ENCODE results near the gene SH3BP5. TPM values are rescaled to one million over a fixed set of nuclear protein-coding genes. Genes with fewer than 3 reads are reported as not detected.

Gene SH3BP5
- polyA plus RNA-seq, 1 of the 3 experiments (the other 2 are of a cell fraction), result 29.5 TPM

- TF ChIP-seq POLR2AphosphoS5 (IDR thresholded peaks at IDR 0.05; ENCODE audit: low read depth, low read length) (no peak), FOSL2 (IDR thresholded peaks at IDR 0.05; ENCODE audit: borderline replicate concordance, low read depth) (no peak), SIN3A (IDR thresholded peaks at IDR 0.05; ENCODE audit: borderline replicate concordance, low read depth, low read length) (no peak), RAD21 (IDR thresholded peaks at IDR 0.05; ENCODE audit: low read length) (no peak), TCF12 (IDR thresholded peaks at IDR 0.05) (no peak), RXRA (IDR thresholded peaks at IDR 0.05; ENCODE audit: borderline replicate concordance, low read depth) (no peak), CHD2 (IDR thresholded peaks at IDR 0.05; ENCODE audit: low read length, partially characterized antibody) (no peak), FOXM1 (IDR thresholded peaks at IDR 0.05; ENCODE audit: low read depth) (no peak), NRF1 (IDR thresholded peaks at IDR 0.05; ENCODE audit: low read depth, low read length) (no peak), GABPA (IDR thresholded peaks at IDR 0.05; ENCODE audit: low read depth) (no peak)
- Histone ChIP-seq H2AFZ (ENCODE audit: low read depth) (no peak overlapping the region), H3K4me3 (ENCODE audit: low read depth in 2 of 2, low read length in 1 of 2) (no peak overlapping the region), H3K4me2 (no peak overlapping the region), H3K4me1 (ENCODE audit: control insufficient read depth in 1 of 2, insufficient read depth in 2 of 2, low read depth in 1 of 2, low read length in 1 of 2) (peaks cover 0 to 6% of the 10 kb centered on the region in 2 experiments; a peak in 1 of 4 replicates), H3K27ac (ENCODE audit: low read depth in 2 of 2, low read length in 1 of 2) (no peak overlapping the region), H3K79me2 (ENCODE audit: insufficient read depth) (no peaks in the 10 kb centered on the region), H4K20me1 (ENCODE audit: insufficient read depth) (no peaks in the 10 kb centered on the region), H3K9me2 (no peaks in the 10 kb centered on the region), H3K27me3 (ENCODE audit: insufficient read depth) (no peaks in the 10 kb centered on the region), H3K36me3 (replicated peaks in 1 of 2; ENCODE audit: control insufficient read depth in 1 of 2, insufficient read depth in 2 of 2, low read length in 1 of 2) (peaks cover 5 to 11% of the 10 kb centered on the region in 2 experiments), H3K9ac (no peak overlapping the region), H3K9me3 (no peaks in the 10 kb centered on the region), H3F3A (replicated peaks; ENCODE audit: insufficient read depth) (no peaks in the 10 kb centered on the region)
- POLR2A ChIA-PET, result no interaction called here
- no peak for DNase-seq
- CTCF ChIA-PET, result no interaction called here
- WGBS (ENCODE audit: low lambda C conversion rate), result 71% methylated on average over 3 of the region's 3 CpGs
These were observed 33.9 kb downstream of the SH3BP5 start for GRCh38 chr3:15298504-15298903.

- ChIA-PET POLR2A (no interaction called here), CTCF (interaction anchor here (0.9 kb wide), 2 partner anchors 30 to 259 kb away, joined by 3 to 5 read pairs; no protein-coding TSS in a partner anchor)
- TF ChIP-seq FOSL2 (IDR thresholded peaks at IDR 0.05; ENCODE audit: borderline replicate concordance, low read depth), result no peak
- no peak for TF ChIP-seq NFIC (IDR thresholded peaks at IDR 0.05; ENCODE audit: borderline replicate concordance)
- TF ChIP-seq RAD21 (IDR thresholded peaks at IDR 0.05; ENCODE audit: low read length), result no peak
- TF ChIP-seq YY1 (IDR thresholded peaks at IDR 0.05; ENCODE audit: low read depth), result no peak
- TF ChIP-seq JUND (IDR thresholded peaks at IDR 0.05), result no peak
- no peak for TF ChIP-seq ZBTB33 (IDR thresholded peaks at IDR 0.05; ENCODE audit: borderline replicate concordance, low read depth)
- no peak for TF ChIP-seq MXI1 (IDR thresholded peaks at IDR 0.05; ENCODE audit: low read depth, low read length)
- TF ChIP-seq SIN3A (IDR thresholded peaks at IDR 0.05; ENCODE audit: borderline replicate concordance, low read depth, low read length), result no peak
- TF ChIP-seq RFX5 (IDR thresholded peaks at IDR 0.05; ENCODE audit: low read length), result no peak
- no peak for TF ChIP-seq TCF12 (IDR thresholded peaks at IDR 0.05)
- no peak for TF ChIP-seq SMC3 (IDR thresholded peaks at IDR 0.05; ENCODE audit: low read depth, low read length)
- TF ChIP-seq, protein P1, sequence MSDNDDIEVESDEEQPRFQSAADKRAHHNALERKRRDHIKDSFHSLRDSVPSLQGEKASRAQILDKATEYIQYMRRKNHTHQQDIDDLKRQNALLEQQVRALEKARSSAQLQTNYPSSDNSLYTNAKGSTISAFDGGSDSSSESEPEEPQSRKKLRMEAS (IDR thresholded peaks at IDR 0.05; ENCODE audit: low read depth), result no peak
- TF ChIP-seq USF2 (IDR thresholded peaks at IDR 0.05; ENCODE audit: borderline replicate concordance, low read depth, low read length), result no peak
- TF ChIP-seq, protein P2, sequence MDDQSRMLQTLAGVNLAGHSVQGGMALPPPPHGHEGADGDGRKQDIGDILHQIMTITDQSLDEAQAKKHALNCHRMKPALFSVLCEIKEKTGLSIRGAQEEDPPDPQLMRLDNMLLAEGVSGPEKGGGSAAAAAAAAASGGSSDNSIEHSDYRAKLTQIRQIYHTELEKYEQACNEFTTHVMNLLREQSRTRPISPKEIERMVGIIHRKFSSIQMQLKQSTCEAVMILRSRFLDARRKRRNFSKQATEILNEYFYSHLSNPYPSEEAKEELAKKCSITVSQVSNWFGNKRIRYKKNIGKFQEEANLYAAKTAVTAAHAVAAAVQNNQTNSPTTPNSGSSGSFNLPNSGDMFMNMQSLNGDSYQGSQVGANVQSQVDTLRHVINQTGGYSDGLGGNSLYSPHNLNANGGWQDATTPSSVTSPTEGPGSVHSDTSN (IDR thresholded peaks at IDR 0.05), result no peak
- no peak for TF ChIP-seq CHD2 (IDR thresholded peaks at IDR 0.05; ENCODE audit: low read length, partially characterized antibody)
- no peak for TF ChIP-seq GATA2 (CRISPR knock-in tag; IDR thresholded peaks at IDR 0.05)
- TF ChIP-seq TEAD4 (IDR thresholded peaks at IDR 0.05; ENCODE audit: borderline replicate concordance, insufficient read depth), result no peak
- no peak for TF ChIP-seq CTCF (IDR thresholded peaks at IDR 0.05)
- H3K4me3 ChIP-seq (ENCODE audit: low read depth in 2 of 2, low read length in 1 of 2), result no peak overlapping the region
- H2AFZ ChIP-seq (ENCODE audit: low read depth), result no peak overlapping the region
- no peaks in the 10 kb centered on the region for H3K9me2 ChIP-seq
- H3K9ac ChIP-seq, result no peak overlapping the region
- no peaks in the 10 kb centered on the region for H4K20me1 ChIP-seq (ENCODE audit: insufficient read depth)
- peaks cover 5% of the 10 kb centered on the region in 2 experiments for H3K36me3 ChIP-seq (replicated peaks in 1 of 2; ENCODE audit: control insufficient read depth in 1 of 2, insufficient read depth in 2 of 2, low read length in 1 of 2)
- H3K79me2 ChIP-seq (ENCODE audit: insufficient read depth), result no peaks in the 10 kb centered on the region
- no peaks in the 10 kb centered on the region for H3K27me3 ChIP-seq (ENCODE audit: insufficient read depth)
- H3K4me1 ChIP-seq (ENCODE audit: control insufficient read depth in 1 of 2, insufficient read depth in 2 of 2, low read depth in 1 of 2, low read length in 1 of 2), result peaks cover 5 to 6% of the 10 kb centered on the region in 2 experiments; a peak in 2 of 4 replicates
- H3K9me3 ChIP-seq, result no peaks in the 10 kb centered on the region
- 83% methylated on average over 3 of the region's 4 CpGs for WGBS (ENCODE audit: low lambda C conversion rate)
- H3K4me2 ChIP-seq, result no peak overlapping the region
- no peaks in the 10 kb centered on the region for H3F3A ChIP-seq (replicated peaks; ENCODE audit: insufficient read depth)
- no peak overlapping the region for H3K27ac ChIP-seq (ENCODE audit: low read depth in 2 of 2, low read length in 1 of 2)
- DNase-seq, result no peak
These were observed 34.6 kb downstream of the SH3BP5 start for GRCh38 chr3:15297608-15298350.
